GM19452 (cell line): ENCODE results near the gene ARL15.

ENCODE experiments used
- ATAC-seq: cut with Tn5 transposase; IDR thresholded peaks from one replicate; pipeline ENCODE4 v1.9.1; 2021; ENCODE audit not compliant: unreplicated experiment

ARL15 gene

DNA sequence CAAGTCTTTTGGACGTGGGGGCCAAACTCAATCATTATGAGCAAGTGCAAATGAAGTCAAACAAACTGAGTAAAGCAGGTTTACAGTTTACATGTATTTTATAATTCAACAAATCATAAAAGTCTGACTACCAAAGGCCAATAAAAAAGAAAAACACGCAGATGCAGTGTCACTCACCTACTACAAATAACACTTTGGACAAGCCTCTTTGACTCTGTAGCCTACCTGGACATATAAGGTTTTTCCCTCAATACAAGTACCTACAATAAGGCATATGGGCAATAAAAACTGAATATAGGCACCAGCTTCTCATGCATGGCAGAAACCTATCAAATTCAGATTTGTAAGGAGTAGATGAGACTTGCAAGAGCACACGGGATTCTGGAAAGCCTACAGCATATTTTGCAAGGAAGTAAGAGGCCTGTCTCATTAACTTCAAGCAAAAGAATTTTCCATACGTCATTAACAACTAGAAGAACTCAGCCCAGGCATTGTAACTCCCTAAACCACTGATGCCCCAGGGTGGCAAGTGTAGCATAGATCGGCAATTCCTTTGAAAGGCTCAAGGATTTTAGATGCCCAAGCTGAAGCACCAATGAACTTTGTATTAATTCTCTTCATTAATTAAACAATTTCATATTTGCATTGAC, 21.7 kb downstream of the ARL15 start:
- no peak for ATAC-seq

DNA sequence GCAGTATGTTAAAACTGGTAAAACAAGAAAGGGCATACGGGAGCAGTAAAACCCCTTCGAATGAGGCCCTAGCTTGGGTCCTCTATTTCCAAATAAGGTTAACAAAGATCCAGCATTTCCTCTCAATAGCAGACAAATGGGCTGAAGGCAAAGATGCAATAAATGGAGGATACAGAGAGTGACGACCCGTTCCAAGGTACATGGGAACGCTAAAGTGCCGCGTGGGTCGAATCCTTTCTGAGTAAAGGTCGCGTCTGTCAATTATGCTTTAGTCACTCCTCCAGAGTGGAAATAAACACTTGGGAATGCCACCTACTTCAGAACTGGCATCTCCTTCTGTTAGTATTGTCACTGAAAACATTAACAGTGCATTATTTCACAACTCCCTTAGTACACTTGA, 24.7 kb downstream of the ARL15 start:
- no peak for ATAC-seq

DNA sequence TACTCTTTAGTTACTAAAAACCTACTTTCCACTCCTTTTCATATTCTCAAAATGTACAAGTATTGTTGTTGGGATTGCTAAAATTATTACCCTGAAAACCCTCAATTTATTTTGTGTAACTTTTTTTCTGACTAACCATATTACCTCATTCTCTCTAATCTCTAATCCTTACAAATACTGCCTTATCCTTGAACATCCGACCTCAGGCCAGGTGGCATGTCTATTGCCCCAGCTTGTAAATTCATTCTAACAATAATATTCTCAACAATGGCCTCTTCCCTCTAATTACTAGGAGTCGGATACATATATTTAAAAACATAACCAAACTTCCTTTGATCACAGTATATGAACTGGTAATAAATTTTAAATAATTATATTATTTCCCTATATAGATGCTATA, 25.8 kb downstream of the ARL15 start:
- no peak for ATAC-seq

DNA sequence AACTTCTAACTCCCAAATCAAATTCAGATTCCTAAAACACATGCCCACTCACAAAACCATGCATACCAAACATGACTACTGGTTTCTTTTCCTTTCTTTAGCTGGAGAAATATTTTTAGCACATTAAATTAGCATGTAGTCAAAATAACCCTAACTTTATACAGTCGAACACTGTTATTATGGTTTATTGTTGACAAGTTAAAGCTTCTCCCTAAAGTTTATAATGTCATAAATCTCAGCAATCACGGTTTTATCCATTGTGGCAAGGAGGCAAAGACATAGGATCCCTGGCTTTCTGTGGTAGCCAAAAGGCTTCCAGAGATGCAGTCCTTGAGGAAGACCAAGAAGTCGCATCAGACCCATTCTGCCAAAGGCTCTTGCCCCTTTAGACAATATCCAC, 27.5 kb downstream of the ARL15 start:
- no peak for ATAC-seq

DNA sequence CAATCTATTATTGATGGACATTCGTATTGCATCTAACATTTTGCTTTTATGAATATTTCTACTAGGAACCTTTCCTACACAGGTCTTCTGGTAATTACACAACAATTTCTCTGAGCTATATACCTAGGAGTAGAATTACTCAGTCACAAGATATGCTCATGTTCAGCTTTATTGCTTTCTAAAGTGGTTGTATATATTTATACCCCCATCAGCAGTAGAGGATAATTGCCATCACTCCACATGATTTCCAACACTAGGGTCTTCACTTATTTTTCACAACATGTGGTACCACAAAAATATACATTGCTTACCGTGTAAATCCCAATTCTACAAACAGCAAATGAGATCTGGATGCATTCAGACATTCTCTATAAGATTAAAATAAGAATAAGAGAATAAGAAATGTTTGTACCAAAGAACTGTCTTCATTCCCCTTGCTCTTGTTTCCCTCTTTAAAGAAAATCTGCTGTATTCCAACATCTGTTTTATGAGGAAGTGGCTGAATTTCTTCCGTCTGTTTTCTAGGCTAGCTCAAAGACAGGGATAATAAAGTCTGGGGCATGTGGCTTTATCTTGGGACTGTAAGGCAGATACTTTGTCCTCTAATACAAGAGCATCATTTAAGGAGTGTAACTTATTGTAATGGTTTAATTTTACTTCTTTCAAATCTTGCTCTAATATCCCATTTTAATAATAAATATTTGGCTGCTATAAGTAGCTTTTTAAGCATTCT, 28.2 kb downstream of the ARL15 start:
- ATAC-seq = no peak

DNA sequence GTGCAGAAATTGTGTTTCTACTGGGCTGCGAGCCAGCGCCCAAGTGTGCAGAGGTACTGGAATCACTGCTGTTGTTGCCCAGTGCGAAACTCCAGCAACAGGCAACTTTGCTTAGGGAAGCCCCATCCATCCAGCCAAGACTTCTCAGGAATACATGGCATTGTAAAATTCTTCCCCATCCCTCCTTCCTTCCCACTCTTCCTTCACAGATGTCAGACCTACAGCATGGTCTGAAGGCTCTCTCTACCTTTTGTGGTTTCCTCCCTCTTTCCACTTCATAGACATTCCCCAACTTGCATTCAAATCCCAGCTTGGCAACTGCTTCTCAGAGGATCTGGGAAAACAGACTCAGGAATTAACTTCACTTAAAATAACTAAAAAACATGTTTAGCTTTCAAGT, 30.4 kb downstream of the ARL15 start:
- no peak for ATAC-seq

DNA sequence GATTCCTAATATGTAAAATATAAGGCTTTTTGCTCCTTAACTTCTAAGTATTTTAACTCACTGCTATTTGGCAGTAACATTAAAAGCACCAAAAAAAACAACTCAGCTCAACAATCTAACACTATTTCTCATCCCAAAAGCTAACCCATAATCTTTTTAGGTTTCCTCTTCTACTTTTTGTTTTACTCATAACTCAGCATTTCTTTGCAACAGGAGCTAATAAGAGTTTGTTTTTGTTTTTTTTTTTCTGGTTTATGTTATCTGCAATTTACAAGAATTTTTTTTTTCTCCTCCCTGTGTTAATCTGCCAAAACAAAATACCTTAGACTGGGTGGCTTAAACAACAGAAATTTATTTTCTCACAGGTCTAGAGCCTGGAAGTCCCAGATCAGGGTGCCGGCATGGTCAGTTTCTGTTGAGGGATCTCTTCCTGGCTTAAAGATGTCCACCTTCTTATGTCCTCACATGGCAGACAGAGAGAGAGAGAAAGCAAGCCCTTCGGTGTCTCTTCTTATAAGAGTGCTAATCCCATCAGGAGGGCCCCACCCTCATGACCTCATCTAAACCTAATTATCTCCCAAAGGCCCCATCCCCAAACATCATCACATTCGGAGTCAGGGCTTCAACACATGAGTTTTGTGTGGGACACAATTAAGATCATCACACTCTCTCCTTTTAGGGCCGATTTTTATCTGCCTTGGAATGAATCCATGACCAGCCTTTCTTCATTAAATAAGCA, 31.2 kb downstream of the ARL15 start:
- no peak for ATAC-seq

DNA sequence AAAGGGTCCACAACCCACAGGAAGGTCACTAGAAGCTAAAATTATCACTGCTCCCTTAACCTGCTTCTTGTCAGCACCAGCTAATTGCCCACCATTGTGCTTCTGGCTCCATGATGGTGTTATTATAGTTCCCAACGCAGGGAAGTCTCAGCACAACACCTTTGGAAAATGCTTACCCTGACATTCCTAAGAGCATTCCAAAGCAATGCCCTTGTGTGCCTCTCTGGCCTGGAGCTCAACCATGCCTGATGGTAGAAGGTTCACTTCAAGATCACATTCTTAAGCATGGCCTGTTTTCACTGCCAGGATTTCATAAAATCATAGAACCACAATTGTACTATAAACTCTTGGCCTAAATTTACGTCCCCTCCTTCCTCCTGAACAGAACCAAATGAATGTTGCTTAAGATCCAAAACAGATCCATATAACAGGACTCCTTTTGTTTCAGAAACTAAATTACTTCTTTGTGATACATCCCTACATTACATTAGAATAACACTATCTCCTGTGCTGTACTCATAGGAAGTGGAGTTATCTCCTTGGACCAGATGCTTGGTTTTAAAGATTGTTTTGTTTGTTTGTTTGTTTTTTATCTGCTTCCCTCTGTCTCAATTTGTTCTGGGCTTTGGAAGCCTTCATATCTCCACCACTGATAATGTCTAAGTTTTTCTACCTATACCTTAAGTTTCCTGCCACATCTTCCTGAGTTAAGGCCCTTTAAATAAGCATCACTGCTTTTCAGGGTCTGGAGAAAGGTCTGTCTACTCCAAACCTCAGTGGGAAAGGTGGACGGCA, 32.1 kb downstream of the ARL15 start:
- no peak for ATAC-seq

DNA sequence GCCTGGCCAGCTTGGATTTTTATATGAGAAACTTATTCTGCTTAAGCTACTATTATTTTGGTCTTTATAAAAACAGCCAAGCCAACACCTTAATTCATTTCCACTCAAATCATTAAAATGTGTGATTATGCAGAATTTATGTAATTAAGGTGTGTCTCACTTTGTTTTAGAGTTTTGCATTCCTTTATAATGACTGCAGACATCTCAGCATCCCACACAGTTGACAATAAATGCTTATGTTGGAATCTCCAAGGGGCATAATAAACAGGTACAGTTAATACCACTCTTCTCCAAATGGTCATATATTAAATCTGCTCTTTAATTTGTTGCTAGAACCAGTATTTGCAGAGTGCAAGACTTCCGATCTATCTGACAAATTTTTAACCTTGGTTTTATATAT, 34.3 kb downstream of the ARL15 start:
- no peak for ATAC-seq

DNA sequence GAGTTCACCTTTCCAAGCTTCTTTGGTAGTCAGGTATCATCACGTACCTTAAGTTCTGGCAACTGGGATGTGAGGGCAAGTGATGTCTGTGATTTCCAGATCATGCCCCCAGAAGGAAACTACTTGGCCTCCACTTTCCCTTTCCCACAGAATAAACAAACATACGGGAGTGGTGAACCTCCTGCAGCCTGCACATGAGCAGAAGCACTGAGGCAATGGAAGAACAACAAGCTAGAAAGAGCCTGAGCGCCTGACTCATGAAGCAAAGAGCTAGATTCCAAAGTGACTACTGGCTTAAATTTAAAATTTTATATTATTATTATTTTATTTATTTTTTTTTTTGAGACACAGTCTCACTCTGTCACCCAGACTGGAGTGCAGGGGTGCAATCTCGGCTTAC, 35.0 kb downstream of the ARL15 start:
- no peak for ATAC-seq

DNA sequence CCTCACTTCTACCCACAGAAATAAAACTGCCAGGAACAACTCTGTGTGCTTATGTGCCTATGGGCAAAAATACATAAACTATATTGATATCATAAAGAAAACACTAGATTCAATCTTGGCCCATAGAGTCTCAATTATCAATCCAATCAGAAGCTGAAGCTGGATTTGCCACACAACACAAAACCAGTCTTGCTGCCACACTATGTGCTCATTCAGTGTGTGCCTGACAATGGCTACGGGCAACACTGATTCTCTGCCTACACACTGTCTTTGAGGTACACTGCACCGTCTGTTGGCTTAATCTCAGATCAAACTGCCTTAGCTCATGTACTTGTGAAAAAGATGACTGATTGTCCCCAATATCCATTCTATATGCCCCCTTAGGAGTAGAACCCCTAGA, 35.4 kb downstream of the ARL15 start:
- ATAC-seq = no peak

DNA sequence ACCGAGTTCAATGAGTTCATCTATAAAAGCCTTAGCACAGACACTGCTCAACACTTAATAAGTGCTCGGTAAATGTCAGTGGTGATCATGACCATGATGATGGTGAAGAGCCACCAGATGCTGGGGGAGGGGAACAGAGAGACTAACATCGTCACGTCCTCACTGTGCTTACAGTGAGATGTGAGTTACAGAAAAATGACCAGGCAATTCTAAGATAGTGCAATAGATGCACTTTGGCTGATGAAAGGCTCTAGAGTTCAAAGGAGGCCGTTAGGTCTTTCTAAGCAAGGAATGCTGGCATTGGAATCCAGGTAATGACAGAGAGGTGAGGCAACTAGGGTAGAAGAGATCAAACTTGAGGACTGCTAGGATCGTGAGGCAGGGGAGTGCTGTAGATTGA, 36.7 kb downstream of the ARL15 start:
- no peak for ATAC-seq

DNA sequence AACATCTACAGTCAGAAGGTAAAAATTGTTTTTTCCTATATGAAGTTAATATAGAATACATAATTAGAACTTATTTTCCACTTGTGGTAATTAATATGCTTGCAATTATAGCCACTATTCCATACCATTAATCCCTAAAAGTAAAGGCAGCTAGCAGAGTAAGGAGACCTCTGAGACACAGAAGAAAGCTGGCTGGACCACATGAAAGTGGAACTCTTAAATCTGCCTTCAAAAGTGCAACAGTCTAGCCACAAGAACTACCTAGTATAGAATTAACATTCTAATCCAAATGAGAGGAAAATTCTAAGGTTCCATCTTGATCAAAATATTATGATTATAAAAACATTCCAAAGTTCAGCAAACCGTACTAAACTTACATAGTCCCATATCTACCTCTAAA, 37.6 kb downstream of the ARL15 start:
- ATAC-seq = no peak

DNA sequence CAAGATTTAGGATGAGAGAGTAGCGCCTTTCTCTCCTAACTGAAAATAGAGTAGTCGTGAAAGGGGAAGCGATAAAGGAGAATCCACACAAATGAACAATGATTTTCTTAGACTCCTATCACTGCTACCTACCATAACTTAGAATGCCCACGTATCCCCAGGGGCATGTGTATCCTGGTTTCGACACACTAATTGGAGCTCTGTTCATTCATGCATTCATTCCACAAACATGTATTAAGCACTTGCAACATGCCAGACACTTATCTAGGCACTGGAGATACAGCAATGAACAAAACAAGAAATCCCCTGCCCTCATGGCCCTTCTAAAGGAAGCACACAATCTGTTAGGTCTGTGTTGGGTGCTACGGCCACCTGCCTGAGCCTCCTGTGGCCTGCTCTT, 40.0 kb downstream of the ARL15 start:
- no peak for ATAC-seq

DNA sequence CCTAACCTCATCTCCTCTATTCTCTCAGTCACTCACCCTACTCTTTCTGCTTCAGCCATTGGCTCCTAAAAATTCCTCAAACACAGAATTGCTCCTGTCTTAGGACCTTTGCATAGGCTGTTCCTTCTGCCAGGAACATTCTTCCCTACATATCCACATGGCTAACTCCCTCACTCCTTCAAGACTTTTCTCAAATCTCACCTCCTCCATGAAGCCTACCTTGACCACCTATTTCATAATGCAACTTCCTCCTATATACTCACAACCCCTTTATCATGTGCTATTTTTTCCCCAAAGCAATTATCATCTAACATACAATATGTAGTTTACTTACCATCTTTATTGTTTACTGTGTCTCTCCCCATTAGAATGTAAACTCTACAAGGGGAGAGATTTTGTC, 45.8 kb downstream of the ARL15 start:
- ATAC-seq = no peak

DNA sequence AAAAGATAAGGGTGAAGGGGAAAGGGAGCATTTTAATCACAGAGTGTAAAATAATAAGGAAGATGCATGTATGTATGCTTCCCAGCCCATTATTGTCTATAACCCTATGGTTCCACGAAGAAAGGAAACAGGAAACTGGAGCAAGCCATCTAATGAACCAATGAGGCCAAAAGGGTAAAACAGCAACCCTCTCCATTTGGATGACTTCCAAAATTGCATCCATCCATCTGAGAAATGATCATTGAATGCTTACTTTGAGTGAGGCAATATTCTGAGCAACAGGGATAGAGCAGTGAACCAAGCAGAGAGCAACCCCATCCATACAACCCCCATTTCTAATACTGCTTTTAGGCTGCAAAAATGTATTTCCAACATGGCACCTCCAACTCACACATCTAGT, 46.9 kb downstream of the ARL15 start:
- ATAC-seq = no peak

DNA sequence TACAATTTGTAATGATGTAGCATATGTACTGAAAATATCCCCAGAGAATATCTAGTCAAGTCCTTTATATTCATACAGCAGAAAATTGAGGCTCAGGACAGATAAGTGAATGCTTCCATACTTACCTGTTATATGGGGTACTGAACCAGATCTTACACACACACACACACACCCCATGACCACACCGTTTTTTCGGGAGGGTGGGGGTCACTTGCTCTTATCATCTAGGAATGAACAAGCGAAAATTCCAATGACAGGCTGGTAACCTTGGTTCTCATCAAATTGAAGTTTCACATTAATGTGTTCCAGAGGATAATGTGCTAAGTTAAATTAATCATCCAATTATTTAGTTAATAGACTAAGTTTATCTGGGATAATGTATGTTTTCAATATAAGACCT, 48.8 kb downstream of the ARL15 start:
- no peak for ATAC-seq

DNA sequence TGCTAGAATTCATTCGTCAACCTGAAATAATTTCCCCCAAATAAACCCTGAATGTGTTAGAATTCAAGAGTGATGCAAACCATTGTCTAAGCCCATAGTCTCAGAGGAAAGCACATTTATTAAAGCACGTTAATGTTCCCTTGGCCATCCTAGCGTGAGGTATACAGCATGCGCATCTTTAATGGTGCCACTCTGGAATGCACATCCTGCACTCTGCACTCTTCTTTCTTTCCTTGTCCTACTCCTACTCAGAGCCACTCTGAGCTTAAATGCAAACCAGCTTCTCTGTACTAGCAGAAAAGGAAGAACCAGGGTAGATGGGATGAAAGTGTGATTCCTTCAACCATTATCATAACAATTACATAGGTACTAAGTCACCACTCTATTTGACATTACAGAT, 50.4 kb downstream of the ARL15 start:
- no peak for ATAC-seq

DNA sequence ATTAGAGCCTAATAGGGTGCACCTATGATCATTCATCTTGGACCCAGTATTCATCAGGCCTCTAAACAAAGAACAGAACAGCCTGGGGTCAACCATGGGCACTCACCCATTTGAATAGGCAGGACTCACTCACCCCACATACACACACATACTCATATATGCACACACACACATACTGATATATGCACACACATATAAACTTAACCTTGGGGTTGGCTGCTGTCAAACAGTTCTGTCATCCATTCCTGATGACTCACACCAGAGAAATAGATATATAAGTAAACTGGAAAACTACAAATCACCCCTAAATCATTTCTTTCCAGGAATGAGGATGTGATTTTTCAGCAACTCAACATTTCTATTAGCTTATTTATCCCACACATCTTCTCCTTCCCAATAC, 51.3 kb downstream of the ARL15 start:
- no peak for ATAC-seq

DNA sequence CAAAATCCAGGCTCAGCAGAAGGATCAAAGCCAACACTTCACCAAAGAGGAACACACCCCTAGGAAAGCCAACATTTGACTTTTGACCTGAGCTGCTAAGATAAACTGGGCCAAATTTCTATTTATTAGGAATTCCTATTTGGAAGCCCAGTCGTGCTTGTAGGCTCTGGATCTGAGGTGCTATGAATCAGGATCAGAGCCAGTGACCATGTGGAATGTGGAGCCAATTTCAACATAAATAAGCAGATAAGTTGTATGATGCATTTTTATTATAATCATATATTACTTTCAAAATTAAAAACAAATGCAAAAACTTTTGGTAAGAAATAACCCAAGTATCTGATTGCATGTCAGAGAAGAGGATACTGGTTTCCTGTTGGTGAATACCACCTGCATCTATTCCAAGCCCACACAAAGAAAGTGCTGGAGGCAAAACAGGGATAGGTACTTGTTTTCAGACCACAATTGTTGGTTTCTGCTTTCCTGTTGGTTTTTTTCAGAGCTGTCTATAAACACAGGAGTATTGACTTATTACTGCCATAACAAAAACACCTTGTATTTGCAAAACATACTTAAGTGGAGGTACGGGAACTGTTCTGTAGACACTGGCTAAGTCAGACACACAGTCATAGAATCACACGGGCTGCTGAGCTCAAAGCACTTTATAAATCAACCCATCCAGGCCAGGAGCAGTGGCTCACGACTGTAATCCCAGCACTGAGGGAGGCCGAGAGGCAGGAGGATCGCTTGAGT, 52.8 kb downstream of the ARL15 start:
- no peak for ATAC-seq
